ENCODE results near the gene KRT8. TPM values are rescaled to one million over a fixed set of nuclear protein-coding genes. Genes with fewer than 3 reads are reported as not detected.
A peak's percentile ranks its signal among the peaks of the same experiment; 100 is the strongest.

Gene KRT8
- total RNA-seq, 1 experiment from 2014 or later = 179 TPM

GRCh38 chr12:52946334-52946733 lies 41.5 kb upstream of the KRT8 start:
- intact Hi-C loops (cut with micrococcal nuclease) = no loop called here
- no peak for DNase-seq (ENCODE audit: unreplicated experiment)
- Mint-ChIP-seq H3K9me3 (ENCODE audit: unreplicated experiment) (no peaks in the 10 kb centered on the region), H3K36me3 (ENCODE audit: insufficient read depth, unreplicated experiment) (peaks cover 19% of the 10 kb centered on the region), H3K27me3 (ENCODE audit: insufficient read depth, unreplicated experiment) (no peaks in the 10 kb centered on the region), H3K4me3 (ENCODE audit: unreplicated experiment) (no peak overlapping the region), H3K27ac (ENCODE audit: low read depth, unreplicated experiment) (peak overlapping the region; percentile 55), H3K4me1 (ENCODE audit: insufficient read depth, unreplicated experiment) (peaks cover 57% of the 10 kb centered on the region)
- ChIA-PET POLR2A (interaction anchor here (0.6 to 10.0 kb wide), 9 partner anchors 10 to 426 kb away, joined by 3 to 159 read pairs (median 3); partner anchors contain the start of genes KRT5 and KRT8), CTCF (interaction anchor here (1.2 to 5.0 kb wide), 4 partner anchors 19 to 66 kb away, joined by 3 to 25 read pairs (median 10); no protein-coding TSS in a partner anchor)
- BruUV-seq (replicated peaks) = no TSS peak
- no peak for TF ChIP-seq CTCF (IDR thresholded peaks at IDR 0.05; ENCODE audit: unreplicated experiment)

GRCh38 chr12:52945389-52946232 lies 40.7 kb upstream of the KRT8 start:
- peak overlapping the region; percentile 55 for H3K27ac Mint-ChIP-seq (ENCODE audit: low read depth, unreplicated experiment)
- no peaks in the 10 kb centered on the region for H3K27me3 Mint-ChIP-seq (ENCODE audit: insufficient read depth, unreplicated experiment)
- no peak overlapping the region for H3K4me3 Mint-ChIP-seq (ENCODE audit: unreplicated experiment)
- TF ChIP-seq CTCF (IDR thresholded peaks at IDR 0.05; ENCODE audit: unreplicated experiment) = no peak
- no TSS peak for BruUV-seq (replicated peaks)
- H3K4me1 Mint-ChIP-seq (ENCODE audit: insufficient read depth, unreplicated experiment) = peaks cover 50% of the 10 kb centered on the region
- ChIA-PET POLR2A (interaction anchor here (0.6 to 10.0 kb wide), 8 partner anchors 9 to 425 kb away, joined by 3 to 159 read pairs (median 4); partner anchors contain the start of genes KRT5 and KRT8), CTCF (interaction anchor here (0.6 to 5.0 kb wide), 11 partner anchors 13 to 798 kb away, joined by 3 to 25 read pairs (median 4); no protein-coding TSS in a partner anchor)
- peaks cover 12% of the 10 kb centered on the region for H3K36me3 Mint-ChIP-seq (ENCODE audit: insufficient read depth, unreplicated experiment)
- peak; percentile 49 for DNase-seq (ENCODE audit: unreplicated experiment)
- intact Hi-C loops (cut with micrococcal nuclease) = no loop called here
- no peaks in the 10 kb centered on the region for H3K9me3 Mint-ChIP-seq (ENCODE audit: unreplicated experiment)

- H3K4me1 Mint-ChIP-seq (ENCODE audit: insufficient read depth, unreplicated experiment) = peaks cover 42% of the 10 kb centered on the region
- intact Hi-C loops (cut with micrococcal nuclease) = no loop called here
- CTCF ChIA-PET = interaction anchor here (0.6 to 5.0 kb wide), 8 partner anchors 13 to 799 kb away, joined by 3 to 25 read pairs (median 4); no protein-coding TSS in a partner anchor
- POLR2A ChIA-PET = interaction anchor here (1.2 to 10.0 kb wide), 3 partner anchors 8 to 39 kb away, joined by 3 to 159 read pairs (median 4); partner anchors contain the start of gene KRT8
- H3K27me3 Mint-ChIP-seq (ENCODE audit: insufficient read depth, unreplicated experiment) = no peaks in the 10 kb centered on the region
- BruUV-seq (replicated peaks) = no TSS peak
- H3K9me3 Mint-ChIP-seq (ENCODE audit: unreplicated experiment) = no peaks in the 10 kb centered on the region
- no peak overlapping the region for H3K4me3 Mint-ChIP-seq (ENCODE audit: unreplicated experiment)
- no peak for DNase-seq (ENCODE audit: unreplicated experiment)
- no peak for TF ChIP-seq CTCF (IDR thresholded peaks at IDR 0.05; ENCODE audit: unreplicated experiment)
- H3K36me3 Mint-ChIP-seq (ENCODE audit: insufficient read depth, unreplicated experiment) = peaks cover 4% of the 10 kb centered on the region
- no peak overlapping the region for H3K27ac Mint-ChIP-seq (ENCODE audit: low read depth, unreplicated experiment)
Measured at GRCh38 chr12:52944683-52945388, 40.0 kb upstream of the KRT8 start.

- intact Hi-C loops (cut with micrococcal nuclease) = no loop called here
- Mint-ChIP-seq H3K27me3 (ENCODE audit: insufficient read depth, unreplicated experiment) (no peaks in the 10 kb centered on the region), H3K4me3 (ENCODE audit: unreplicated experiment) (no peak overlapping the region), H3K27ac (ENCODE audit: low read depth, unreplicated experiment) (no peak overlapping the region), H3K9me3 (ENCODE audit: unreplicated experiment) (no peaks in the 10 kb centered on the region), H3K36me3 (ENCODE audit: insufficient read depth, unreplicated experiment) (no peaks in the 10 kb centered on the region), H3K4me1 (ENCODE audit: insufficient read depth, unreplicated experiment) (peaks cover 35% of the 10 kb centered on the region)
- CTCF ChIA-PET = interaction anchor here (0.6 to 1.8 kb wide), 3 partner anchors 11 to 58 kb away, joined by 4 to 8 read pairs (median 5); partner anchors contain the start of gene KRT8
- POLR2A ChIA-PET = interaction anchor here (0.9 to 10.0 kb wide), 3 partner anchors 17 to 37 kb away, joined by 5 to 159 read pairs (median 6); partner anchors contain the start of gene KRT8
- no TSS peak for BruUV-seq (replicated peaks)
- no peak for DNase-seq (ENCODE audit: unreplicated experiment)
- no peak for TF ChIP-seq CTCF (IDR thresholded peaks at IDR 0.05; ENCODE audit: unreplicated experiment)
Measured at GRCh38 chr12:52942901-52943181, 38.0 kb upstream of the KRT8 start.
